GM21576 (cell line): ENCODE measurements around the gene MGP.

Experiments used
- ATAC-seq: cut with Tn5 transposase; IDR thresholded peaks from one replicate; pipeline ENCODE4 v1.9.1; 2021; ENCODE audit warnings: mild to moderate bottlenecking, moderate library complexity; ENCODE audit not compliant: unreplicated experiment

The MGP gene

GRCh38 chr12:14885718-14886221 is at the start of gene MGP:
MGP (minus strand) TSS chr12:14885854; CDS start chr12:14885791, 63 bp downstream.
- ATAC-seq, result no peak

- ATAC-seq, result no peak
Measured at GRCh38 chr12:14935031-14935430, 49.4 kb upstream of the MGP start.

GRCh38 chr12:14934511-14934910 is 48.9 kb upstream of the MGP start:
- ATAC-seq, result no peak

GRCh38 chr12:14931791-14932560 is 46.3 kb upstream of the MGP start:
- ATAC-seq, result no peak

GRCh38 chr12:14931359-14931758 is 45.7 kb upstream of the MGP start:
- no peak for ATAC-seq

- no peak for ATAC-seq
Measured at GRCh38 chr12:14930299-14930698, 44.6 kb upstream of the MGP start.

- no peak for ATAC-seq
Measured at GRCh38 chr12:14928931-14929330, 43.3 kb upstream of the MGP start.

GRCh38 chr12:14927267-14927666 is 41.6 kb upstream of the MGP start:
- ATAC-seq, result no peak

- ATAC-seq, result no peak
Measured at GRCh38 chr12:14924541-14924940, 38.9 kb upstream of the MGP start.

- no peak for ATAC-seq
Measured at GRCh38 chr12:14923944-14924343, 38.3 kb upstream of the MGP start.

- ATAC-seq, result peak; percentile 63
Measured at GRCh38 chr12:14921218-14921617, 35.6 kb upstream of the MGP start.

- peak; percentile 73 for ATAC-seq
Measured at GRCh38 chr12:14920475-14921126, 34.9 kb upstream of the MGP start.

- no peak for ATAC-seq
Measured at GRCh38 chr12:14919455-14919854, 33.8 kb upstream of the MGP start.

GRCh38 chr12:14915736-14916135 is 30.1 kb upstream of the MGP start:
- ATAC-seq, result no peak

- no peak for ATAC-seq
Measured at GRCh38 chr12:14913381-14913781, 27.7 kb upstream of the MGP start.

GRCh38 chr12:14911131-14911530 is 25.5 kb upstream of the MGP start:
- no peak for ATAC-seq

GRCh38 chr12:14910090-14910915 is 24.6 kb upstream of the MGP start:
- no peak for ATAC-seq

- no peak for ATAC-seq
Measured at GRCh38 chr12:14907953-14908352, 22.3 kb upstream of the MGP start.

- ATAC-seq, result no peak
Measured at GRCh38 chr12:14906114-14906513, 20.5 kb upstream of the MGP start.

- ATAC-seq, result no peak
Measured at GRCh38 chr12:14905269-14906004, 19.8 kb upstream of the MGP start.

- no peak for ATAC-seq
Measured at GRCh38 chr12:14904854-14905253, 19.2 kb upstream of the MGP start.
